Measurements from ENCODE around the gene LRSAM1.

Gene LRSAM1

GRCh38 chr9:127519301-127520166, 68.2 kb downstream of the LRSAM1 start:
- no peak for DNase-seq

- DNase-seq = no peak
These were observed 69.9 kb downstream of the LRSAM1 start for GRCh38 chr9:127520941-127521918.

GRCh38 chr9:127521919-127522304, 70.6 kb downstream of the LRSAM1 start:
- DNase-seq = no peak

- DNase-seq = no peak
These were observed 71.4 kb downstream of the LRSAM1 start for GRCh38 chr9:127522727-127523126.

GRCh38 chr9:127523312-127523851, 72.1 kb downstream of the LRSAM1 start:
- no peak for DNase-seq

- DNase-seq = no peak
These were observed 73.1 kb downstream of the LRSAM1 start for GRCh38 chr9:127524373-127524772.

GRCh38 chr9:127525401-127526188, 74.3 kb downstream of the LRSAM1 start:
- no peak for DNase-seq

GRCh38 chr9:127526655-127527559, 75.6 kb downstream of the LRSAM1 start:
- DNase-seq = no peak

- DNase-seq = no peak
These were observed 76.4 kb downstream of the LRSAM1 start for GRCh38 chr9:127527560-127528268.

GRCh38 chr9:127528422-127529251, 77.3 kb downstream of the LRSAM1 start:
- peak; percentile 55 for DNase-seq

GRCh38 chr9:127529671-127530070, 78.4 kb downstream of the LRSAM1 start:
- DNase-seq = no peak

GRCh38 chr9:127530206-127530941, 79.1 kb downstream of the LRSAM1 start:
- DNase-seq = no peak

GRCh38 chr9:127531676-127532075, 80.4 kb downstream of the LRSAM1 start:
- DNase-seq = no peak

GRCh38 chr9:127534250-127534906, 83.1 kb downstream of the LRSAM1 start:
- no peak for DNase-seq

- no peak for DNase-seq
These were observed 83.6 kb downstream of the LRSAM1 start for GRCh38 chr9:127534931-127535330.

- no peak for DNase-seq
These were observed 84.1 kb downstream of the LRSAM1 start for GRCh38 chr9:127535396-127535795.

- DNase-seq = no peak
These were observed 84.5 kb downstream of the LRSAM1 start for GRCh38 chr9:127535834-127536233.

- DNase-seq = no peak
These were observed 85.2 kb downstream of the LRSAM1 start for GRCh38 chr9:127536499-127536898.

- DNase-seq = no peak
These were observed 85.7 kb downstream of the LRSAM1 start for GRCh38 chr9:127537014-127537413.

All from NCI-H2029 (cell line).